H1 (cell line): ENCODE results near the gene ZC3H6. TPM values are rescaled to one million over a fixed set of nuclear protein-coding genes. Genes with fewer than 3 reads are reported as not detected.

Source experiments
- BCL11A ChIP-seq, 2 experiments: IDR thresholded peaks; one replicate each; pipeline ENCODE4 v1.6.1; 2011; ENCODE audit warnings: low read depth in 2 of 2, low read length in 2 of 2, mild to moderate bottlenecking in 2 of 2
- CHD7 ChIP-seq: fragments of 300-600 bp; sonication (generic); IDR thresholded peaks from 2 replicates; pipeline ENCODE4 v1.7.1; 2012; ENCODE audit warnings: low read length, moderate library complexity, mild to moderate bottlenecking, inconsistent platforms; ENCODE audit not compliant: insufficient replicate concordance
- USF2 ChIP-seq: IDR thresholded peaks from 2 replicates; pipeline ENCODE4 v1.6.1; 2011; ENCODE audit warnings: low read length, improper control_type of control experiment
- polyA plus RNA-seq, 7 experiments: library from polyadenylated mRNA; depleted of rRNA in 3 of 7; stranded (reverse) in 5 of 7; unstranded in 2 of 7; fragments of >200 nt in 5 of 7; fragments of 200-250 nt in 2 of 7; gene quantifications; 1 replicate in 5 of 7; 2 replicates in 1 of 7; 4 replicates in 1 of 7; pipeline versions ENCODE4 v1.2.1 to v1.2.3, GENCODE V29; 2011 to 2013; ENCODE audit warnings: missing spikeins in 2 of 7, mixed read lengths in 2 of 7
- total RNA-seq: library from RNA; stranded (reverse); fragmentation: NEBNext Ultra II Directional; extraction: Animal tissue kit (Norgen Biotek cat#: 25700); gene quantifications from 2 replicates; pipeline ENCODE4 v1.2.1, GENCODE V29; 2021

The ZC3H6 gene
- total and polyA plus RNA-seq, 2 of the 8 experiments (the other 6 are each of a cell fraction or from before 2014, with no cell fraction given): 1.4 to 6.9 TPM

DNA sequence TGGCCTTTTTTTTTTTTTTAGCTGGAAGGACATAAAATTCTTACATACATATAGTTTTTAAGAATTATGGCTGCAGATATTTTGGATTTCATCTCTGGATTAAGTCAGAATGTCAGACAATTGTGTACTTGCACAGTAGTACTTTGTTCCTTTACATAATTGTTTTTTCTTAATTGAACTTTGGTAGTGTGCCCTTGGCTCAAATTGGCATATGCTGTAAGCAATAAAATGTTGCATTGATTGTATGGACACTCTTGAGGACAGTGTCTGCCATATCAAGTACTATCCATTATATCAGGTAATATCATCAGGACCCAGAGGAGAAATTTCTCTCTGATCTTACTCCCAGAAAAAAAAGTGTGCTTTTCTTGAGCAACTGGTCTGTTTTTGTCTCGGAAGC is 15.3 kb downstream of the ZC3H6 start (continued):
- TF ChIP-seq CHD7: no peak
- TF ChIP-seq USF2: no peak
- no peak for TF ChIP-seq BCL11A (IDR thresholded peaks at IDR 0.05; ENCODE audit: low read depth in 2 of 2, low read length in 2 of 2)
